GM12873 (cell line): ENCODE measurements around the gene TBL1X.

Source experiments
- CTCF ChIP-seq: IDR thresholded peaks from 2 replicates; pipeline ENCODE4 v1.5.1; 2012; ENCODE audit warnings: low read depth, mild to moderate bottlenecking, moderate library complexity, low read length, control low read depth; ENCODE audit not compliant: insufficient read depth; ENCODE audit errors: missing control alignments

The TBL1X gene

GRCh38 chrX:9503261-9503660 is 38.4 kb downstream of the TBL1X start:
- TF ChIP-seq CTCF: no peak

DNA sequence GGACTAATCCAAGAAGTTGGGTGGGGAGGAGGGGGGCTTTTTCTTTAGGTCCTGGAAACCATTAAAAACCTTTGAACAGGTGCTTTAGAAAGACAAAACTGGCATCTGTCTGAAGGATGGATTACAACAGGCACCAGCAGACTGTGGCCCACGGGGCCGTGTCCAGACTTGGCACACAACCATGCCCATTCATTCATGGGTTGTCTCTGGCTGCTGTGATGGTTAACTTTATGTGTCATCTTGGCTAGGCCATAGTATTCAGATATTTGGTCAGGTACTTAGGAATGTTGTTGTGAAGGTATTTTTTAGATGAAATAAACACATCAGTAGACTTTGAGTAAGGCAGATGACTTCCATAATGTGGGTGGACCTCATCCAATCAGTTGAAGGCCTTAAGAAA is 45.5 kb downstream of the TBL1X start:
- no peak for TF ChIP-seq CTCF

GRCh38 chrX:9510980-9511379 is 46.1 kb downstream of the TBL1X start:
- no peak for TF ChIP-seq CTCF

DNA sequence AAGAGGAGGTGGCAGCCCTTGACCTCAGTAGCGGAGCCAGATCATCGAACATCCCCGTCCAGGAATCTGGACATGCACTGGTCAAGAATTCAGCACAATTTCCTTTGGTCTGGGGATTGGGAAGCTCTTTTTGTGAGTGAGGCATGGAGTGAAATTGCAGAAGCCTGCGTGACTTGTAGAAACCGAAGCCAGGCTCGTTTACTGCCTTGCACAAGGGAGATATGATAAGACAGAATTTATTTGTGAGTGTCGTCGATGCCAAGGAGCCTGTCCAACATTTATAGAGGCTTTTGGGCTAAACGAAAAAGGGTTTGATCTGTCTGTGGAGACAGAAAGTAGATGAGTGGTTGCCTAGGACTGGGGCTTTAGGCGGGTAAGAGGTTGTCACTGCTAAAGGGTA is 50.6 kb downstream of the TBL1X start:
- no peak for TF ChIP-seq CTCF

DNA sequence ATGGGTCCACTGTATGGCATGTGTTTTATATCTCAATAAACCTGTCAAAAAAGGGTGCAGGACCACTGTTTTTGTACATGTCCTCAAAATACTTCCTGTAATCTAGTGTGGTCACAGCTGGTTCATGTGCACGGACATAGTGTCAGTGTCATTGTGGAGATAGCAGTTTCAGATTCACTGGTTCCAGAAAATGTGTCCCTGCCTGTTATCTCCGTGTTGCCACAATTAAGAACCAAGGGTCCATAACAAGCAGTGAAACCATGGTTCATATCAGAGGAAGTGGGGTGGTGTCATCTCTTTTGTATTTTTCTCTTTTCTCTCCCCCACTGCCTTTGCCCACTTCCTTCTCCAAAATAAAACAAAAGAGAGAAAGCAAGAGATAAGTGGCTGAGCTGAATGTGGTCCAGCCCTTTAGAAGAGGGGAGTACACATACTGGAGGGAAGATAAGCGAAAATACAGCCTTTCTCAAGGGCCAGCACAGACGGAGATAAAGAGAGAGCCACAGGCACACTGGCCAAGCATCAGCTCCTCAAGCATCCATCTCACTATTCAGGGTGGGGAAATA is 51.2 kb downstream of the TBL1X start:
- no peak for TF ChIP-seq CTCF

DNA sequence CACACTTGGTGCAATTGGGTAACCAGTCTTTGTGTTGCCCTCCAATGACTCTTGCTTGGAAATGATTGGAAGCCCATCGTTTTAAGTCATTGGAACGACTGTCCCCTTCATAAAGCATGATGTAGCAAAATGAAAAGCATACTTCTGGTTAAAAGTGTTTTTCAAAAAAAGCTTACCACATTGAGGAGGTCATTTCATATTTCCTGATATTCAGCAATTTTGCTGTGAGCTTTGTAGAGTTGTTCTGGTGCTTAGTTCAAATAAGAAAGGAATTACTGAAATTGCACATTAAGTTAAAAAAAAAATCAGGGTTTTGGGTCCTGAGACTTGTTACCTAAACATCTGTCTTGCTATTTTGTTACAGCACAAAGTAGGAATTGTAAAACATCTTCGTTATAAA is 51.8 kb downstream of the TBL1X start:
- no peak for TF ChIP-seq CTCF

- TF ChIP-seq CTCF: no peak
Observed at GRCh38 chrX:9518051-9518450, 53.2 kb downstream of the TBL1X start.
